Measurements from ENCODE around the gene CLCN3. TPM values are rescaled to one million over a fixed set of nuclear protein-coding genes. Genes with fewer than 3 reads are reported as not detected.

The CLCN3 gene
- total RNA-seq, 1 donor from 2014 or later, result 95.8 TPM

Other genes with a start within 250 kb of the CLCN3 start
- gene NEK1, start 8.0 kb upstream of the CLCN3 start, total RNA-seq, result 13.8 TPM
- 16.2 TPM for gene HPF1, start 137.4 kb downstream of the CLCN3 start, total RNA-seq